ENCODE results near the gene NTSR1. TPM values are rescaled to one million over a fixed set of nuclear protein-coding genes. Genes with fewer than 3 reads are reported as not detected.
A peak's percentile ranks its signal among the peaks of the same experiment; 100 is the strongest.

Gene NTSR1
- total RNA-seq, 1 donor from 2014 or later: 0.26 TPM

- TF ChIP-seq CTCF (IDR thresholded peaks at IDR 0.05): peak; percentile 99
- TF ChIP-seq EZH2phosphoT487 (IDR thresholded peaks at IDR 0.05): no peak
- TF ChIP-seq EZH2 (IDR thresholded peaks at IDR 0.05): no peak
- Histone ChIP-seq H3K9me3 (ENCODE audit: low read depth) (no peaks in the 10 kb centered on the region), H3K4me3 (no peak overlapping the region), H3K79me2 (ENCODE audit: low read depth) (no peaks in the 10 kb centered on the region), H3K9ac (no peak overlapping the region), H3K4me2 (peak overlapping the region; percentile 35), H2AFZ (replicated peaks) (no peak overlapping the region), H3K27ac (no peak overlapping the region), H3K27me3 (peaks cover 41% of the 10 kb centered on the region), H3K36me3 (no peaks in the 10 kb centered on the region), H3F3A (ENCODE audit: low read depth) (peaks cover 16% of the 10 kb centered on the region), H4K20me1 (ENCODE audit: low read depth) (peaks cover 7% of the 10 kb centered on the region), H3K4me1 (peaks cover 14% of the 10 kb centered on the region)
- no peaks in the 10 kb centered on the region for H3K9me3 Mint-ChIP-seq
- H3K27ac Mint-ChIP-seq: peak overlapping the region; percentile 63
- peaks cover 19% of the 10 kb centered on the region for H3K27me3 Mint-ChIP-seq (ENCODE audit: insufficient read depth, low read depth)
- peaks cover 23% of the 10 kb centered on the region for H3K4me1 Mint-ChIP-seq
- DNase-seq (ENCODE audit: low spot score): peak; percentile 95
- no peak overlapping the region for H3K4me3 Mint-ChIP-seq
- no peaks in the 10 kb centered on the region for H3K36me3 Mint-ChIP-seq
These were observed 82.9 kb downstream of the NTSR1 start for GRCh38 chr20:62791301-62792181.

GRCh38 chr20:62792182-62792939 is 83.7 kb downstream of the NTSR1 start:
- Histone ChIP-seq H3K27me3 (peaks cover 41% of the 10 kb centered on the region), H3K9ac (no peak overlapping the region), H2AFZ (replicated peaks) (no peak overlapping the region), H3K79me2 (ENCODE audit: low read depth) (no peaks in the 10 kb centered on the region), H3F3A (ENCODE audit: low read depth) (peaks cover 20% of the 10 kb centered on the region), H3K36me3 (no peaks in the 10 kb centered on the region), H4K20me1 (ENCODE audit: low read depth) (peaks cover 11% of the 10 kb centered on the region), H3K4me2 (no peak overlapping the region), H3K27ac (no peak overlapping the region), H3K4me3 (no peak overlapping the region), H3K4me1 (peaks cover 14% of the 10 kb centered on the region), H3K9me3 (ENCODE audit: low read depth) (no peaks in the 10 kb centered on the region)
- TF ChIP-seq CTCF (IDR thresholded peaks at IDR 0.05) (no peak), EZH2phosphoT487 (IDR thresholded peaks at IDR 0.05) (no peak), EZH2 (IDR thresholded peaks at IDR 0.05) (no peak)
- peak overlapping the region; percentile 64 for H3K4me3 Mint-ChIP-seq
- H3K9me3 Mint-ChIP-seq: no peaks in the 10 kb centered on the region
- peaks cover 19% of the 10 kb centered on the region for H3K4me1 Mint-ChIP-seq
- peaks cover 18% of the 10 kb centered on the region for H3K27me3 Mint-ChIP-seq (ENCODE audit: insufficient read depth, low read depth)
- no peak for DNase-seq (ENCODE audit: low spot score)
- H3K27ac Mint-ChIP-seq: no peak overlapping the region
- H3K36me3 Mint-ChIP-seq: no peaks in the 10 kb centered on the region

- Histone ChIP-seq H3K27ac (no peak overlapping the region), H3K4me3 (no peak overlapping the region), H3F3A (ENCODE audit: low read depth) (peaks cover 20% of the 10 kb centered on the region), H3K36me3 (no peaks in the 10 kb centered on the region), H4K20me1 (ENCODE audit: low read depth) (peaks cover 15% of the 10 kb centered on the region), H3K4me2 (no peak overlapping the region), H3K27me3 (peaks cover 41% of the 10 kb centered on the region), H3K79me2 (ENCODE audit: low read depth) (no peaks in the 10 kb centered on the region), H3K9me3 (ENCODE audit: low read depth) (no peaks in the 10 kb centered on the region), H3K4me1 (peaks cover 14% of the 10 kb centered on the region), H3K9ac (no peak overlapping the region), H2AFZ (replicated peaks) (no peak overlapping the region)
- Mint-ChIP-seq H3K36me3 (peaks cover 4% of the 10 kb centered on the region), H3K4me1 (peaks cover 21% of the 10 kb centered on the region), H3K9me3 (no peaks in the 10 kb centered on the region), H3K27ac (no peak overlapping the region), H3K4me3 (peak overlapping the region; percentile 64), H3K27me3 (ENCODE audit: insufficient read depth, low read depth) (peaks cover 14% of the 10 kb centered on the region)
- DNase-seq (ENCODE audit: low spot score): no peak
- TF ChIP-seq CTCF (IDR thresholded peaks at IDR 0.05) (no peak), EZH2 (IDR thresholded peaks at IDR 0.05) (no peak), EZH2phosphoT487 (IDR thresholded peaks at IDR 0.05) (no peak)
These were observed 84.5 kb downstream of the NTSR1 start for GRCh38 chr20:62792940-62793756.

All from neural progenitor cell (in vitro differentiated cells).